ENCODE measurements around the gene EIF3L. TPM values are rescaled to one million over a fixed set of nuclear protein-coding genes. Genes with fewer than 3 reads are reported as not detected.
A peak's percentile ranks its signal among the peaks of the same experiment; 100 is the strongest.
"Not testable (repeated sequence)": the region's sequence is repeated elsewhere in the genome, so short reads cannot be mapped to it uniquely, and the experiment has no call there.

Gene EIF3L
- total and polyA plus RNA-seq, 9 of the 15 experiments (the other 6 are each of a cell fraction or from before 2014, with no cell fraction given) = 257 to 699 (median 368) TPM

DNA sequence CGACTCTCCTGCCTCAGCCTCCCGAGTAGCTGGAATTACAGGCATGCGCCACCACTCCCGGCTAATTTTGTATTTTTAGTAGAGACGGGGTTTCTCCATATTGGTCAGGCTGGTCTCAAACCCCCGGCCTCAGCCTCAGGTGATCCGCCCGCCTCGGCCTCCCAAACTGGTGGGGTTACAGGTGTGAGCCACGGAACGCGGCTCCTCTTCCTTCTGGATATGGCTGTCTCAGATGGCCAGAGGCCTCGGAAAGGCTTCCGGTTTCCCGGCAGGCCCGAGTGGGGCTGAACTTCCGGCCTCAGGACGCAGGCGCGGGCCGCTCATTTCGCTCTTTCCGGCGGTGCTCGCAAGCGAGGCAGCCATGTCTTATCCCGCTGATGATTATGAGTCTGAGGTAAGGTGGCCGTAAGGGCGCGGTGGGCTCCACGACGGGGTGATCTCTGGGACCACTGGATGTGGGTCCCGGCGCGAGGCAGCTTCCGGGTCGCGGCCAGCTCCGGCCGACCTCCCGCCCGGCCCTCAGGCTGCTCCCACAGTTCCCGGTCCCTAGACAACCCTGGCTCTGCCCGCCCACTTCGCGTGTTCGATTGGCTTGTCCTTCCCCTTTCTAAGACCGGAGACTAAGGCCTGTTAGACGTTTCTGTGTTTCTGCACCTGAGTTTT lies at the start of gene EIF3L (continued):
- no peak for TF ChIP-seq NR3C1 (CRISPR knock-in tag; IDR thresholded peaks at IDR 0.05)
- TF ChIP-seq, protein P1, sequence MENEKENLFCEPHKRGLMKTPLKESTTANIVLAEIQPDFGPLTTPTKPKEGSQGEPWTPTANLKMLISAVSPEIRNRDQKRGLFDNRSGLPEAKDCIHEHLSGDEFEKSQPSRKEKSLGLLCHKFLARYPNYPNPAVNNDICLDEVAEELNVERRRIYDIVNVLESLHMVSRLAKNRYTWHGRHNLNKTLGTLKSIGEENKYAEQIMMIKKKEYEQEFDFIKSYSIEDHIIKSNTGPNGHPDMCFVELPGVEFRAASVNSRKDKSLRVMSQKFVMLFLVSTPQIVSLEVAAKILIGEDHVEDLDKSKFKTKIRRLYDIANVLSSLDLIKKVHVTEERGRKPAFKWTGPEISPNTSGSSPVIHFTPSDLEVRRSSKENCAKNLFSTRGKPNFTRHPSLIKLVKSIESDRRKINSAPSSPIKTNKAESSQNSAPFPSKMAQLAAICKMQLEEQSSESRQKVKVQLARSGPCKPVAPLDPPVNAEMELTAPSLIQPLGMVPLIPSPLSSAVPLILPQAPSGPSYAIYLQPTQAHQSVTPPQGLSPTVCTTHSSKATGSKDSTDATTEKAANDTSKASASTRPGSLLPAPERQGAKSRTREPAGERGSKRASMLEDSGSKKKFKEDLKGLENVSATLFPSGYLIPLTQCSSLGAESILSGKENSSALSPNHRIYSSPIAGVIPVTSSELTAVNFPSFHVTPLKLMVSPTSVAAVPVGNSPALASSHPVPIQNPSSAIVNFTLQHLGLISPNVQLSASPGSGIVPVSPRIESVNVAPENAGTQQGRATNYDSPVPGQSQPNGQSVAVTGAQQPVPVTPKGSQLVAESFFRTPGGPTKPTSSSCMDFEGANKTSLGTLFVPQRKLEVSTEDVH (IDR thresholded peaks at IDR 0.05; ENCODE audit: low read depth, partially characterized antibody) = peak; percentile 78
- TF ChIP-seq, protein P2, sequence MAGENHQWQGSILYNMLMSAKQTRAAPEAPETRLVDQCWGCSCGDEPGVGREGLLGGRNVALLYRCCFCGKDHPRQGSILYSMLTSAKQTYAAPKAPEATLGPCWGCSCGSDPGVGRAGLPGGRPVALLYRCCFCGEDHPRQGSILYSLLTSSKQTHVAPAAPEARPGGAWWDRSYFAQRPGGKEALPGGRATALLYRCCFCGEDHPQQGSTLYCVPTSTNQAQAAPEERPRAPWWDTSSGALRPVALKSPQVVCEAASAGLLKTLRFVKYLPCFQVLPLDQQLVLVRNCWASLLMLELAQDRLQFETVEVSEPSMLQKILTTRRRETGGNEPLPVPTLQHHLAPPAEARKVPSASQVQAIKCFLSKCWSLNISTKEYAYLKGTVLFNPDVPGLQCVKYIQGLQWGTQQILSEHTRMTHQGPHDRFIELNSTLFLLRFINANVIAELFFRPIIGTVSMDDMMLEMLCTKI (IDR thresholded peaks at IDR 0.05; ENCODE audit: partially characterized antibody) = no peak

DNA sequence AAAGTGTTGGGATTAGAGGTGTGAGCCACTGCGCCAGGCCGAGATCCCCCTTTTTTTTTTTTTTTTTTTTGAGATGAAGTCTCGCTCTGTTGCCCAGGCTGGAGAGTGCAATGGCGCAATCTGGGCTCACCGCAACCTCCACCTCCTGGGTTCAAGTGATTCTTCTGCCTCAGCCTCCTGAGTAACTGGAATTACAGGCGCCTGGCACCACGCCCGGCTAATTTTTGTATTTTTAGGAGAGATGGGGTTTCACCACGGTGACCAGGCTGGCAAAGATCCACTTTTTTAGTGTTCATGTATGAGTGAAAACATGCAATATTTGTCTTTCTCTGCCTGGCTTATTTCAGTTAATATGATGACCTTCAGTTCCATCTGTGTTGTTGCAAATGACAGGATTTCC lies 49.2 kb upstream of the EIF3L start:
- H3K9me3 ChIP-seq (replicated peaks; ENCODE audit: control insufficient read depth, insufficient read depth, low read depth, low read length); BruUV-seq (replicated peaks); H3K27ac ChIP-seq (ENCODE audit: extremely low read depth, low read depth, low read length); H3K4me2 ChIP-seq (ENCODE audit: insufficient read depth, low read length); H3K79me2 ChIP-seq (ENCODE audit: control insufficient read depth, insufficient read depth, low read length); H3K36me3 ChIP-seq (ENCODE audit: control insufficient read depth, insufficient read depth, low read length); H3K27me3 ChIP-seq (ENCODE audit: control insufficient read depth in 2 of 2, insufficient read depth in 2 of 2, low read length in 2 of 2); H3K4me3 ChIP-seq; FAIRE-seq; ATAC-seq; intact Hi-C loops (cut with micrococcal nuclease); CTCF ChIA-PET (ENCODE audit: low intra/inter-chr PET ratio); POLR2A ChIA-PET; H2AFZ ChIP-seq (ENCODE audit: low read depth, low read length); H4K20me1 ChIP-seq (replicated peaks; ENCODE audit: control insufficient read depth, insufficient read depth, low read length); DNase-seq (ENCODE audit: extremely low read depth in 1 of 4, low spot score in 3 of 4); H3K9ac ChIP-seq (ENCODE audit: insufficient read depth in 1 of 2, low read depth in 2 of 2, low read length in 2 of 2); in situ Hi-C loops (cut with MboI); H3K9me1 ChIP-seq (ENCODE audit: control insufficient read depth, insufficient read depth, low read length): not testable (repeated sequence)
- 91% methylated on average over 4 of the region's 9 CpGs for WGBS (ENCODE audit: insufficient coverage, low coverage, missing lambda C conversion rate)
- H3K4me1 ChIP-seq (replicated peaks in 1 of 2; ENCODE audit: control insufficient read depth in 2 of 2, insufficient read depth in 2 of 2, low read length in 2 of 2) = peaks cover 14 to 38% of the 10 kb centered on the region in 2 experiments

Data from K562 (cell line).